KMS-11 (cell line): Measurements from ENCODE around the gene OTX2.

Source experiments
- H2AFZ ChIP-seq: fragments of 200-600 bp; sonication (generic); 2 replicates; pipeline ENCODE4 v1.6.1; 2016; ENCODE audit warnings: antibody characterized with exemption, mixed run types, low read depth
- H3K27ac ChIP-seq: fragments of 200-600 bp; sonication (generic); 2 replicates; pipeline ENCODE4 v1.6.1; 2016; ENCODE audit warnings: mild to moderate bottlenecking, mixed run types
- H3K27me3 ChIP-seq: fragments of 200-600 bp; sonication (generic); 2 replicates; pipeline ENCODE4 v1.6.1; 2017; ENCODE audit warnings: mild to moderate bottlenecking, low read depth, mixed run types, moderate library complexity; ENCODE audit not compliant: insufficient read depth
- H3K36me3 ChIP-seq: fragments of 200-600 bp; sonication (generic); 2 replicates; pipeline ENCODE4 v1.6.1; 2017; ENCODE audit warnings: mild to moderate bottlenecking, mixed run types; ENCODE audit not compliant: insufficient read depth
- H3K4me1 ChIP-seq: fragments of 200-600 bp; sonication (generic); 2 replicates; pipeline ENCODE4 v1.6.1; 2016; ENCODE audit warnings: mild to moderate bottlenecking, low read depth, mixed run types; ENCODE audit not compliant: poor library complexity, severe bottlenecking
- H3K4me2 ChIP-seq: fragments of 200-600 bp; sonication (generic); 2 replicates; pipeline ENCODE4 v1.7.0; 2016; ENCODE audit warnings: mild to moderate bottlenecking, mixed run types
- H3K4me3 ChIP-seq: fragments of 200-600 bp; sonication (generic); IDR thresholded peaks from 2 replicates; pipeline ENCODE4 v1.6.1; 2017; ENCODE audit warnings: low read depth, low read length, mixed read lengths; ENCODE audit not compliant: insufficient read depth
- H3K79me2 ChIP-seq: fragments of 200-600 bp; sonication (generic); 2 replicates; pipeline ENCODE4 v1.6.1; 2016; ENCODE audit warnings: low read depth, mixed run types; ENCODE audit not compliant: insufficient read depth
- H3K9ac ChIP-seq: fragments of 200-600 bp; sonication (generic); 2 replicates; pipeline ENCODE4 v1.6.1; 2016; ENCODE audit warnings: mild to moderate bottlenecking, mixed run types
- H4K20me1 ChIP-seq: fragments of 200-600 bp; sonication (generic); 2 replicates; pipeline ENCODE4 v1.6.1; 2016; ENCODE audit warnings: mild to moderate bottlenecking, mixed run types; ENCODE audit not compliant: insufficient read depth
- TF ChIP-seq, protein P1 (sequence below): fragments of 200-600 bp; sonication (generic); conservative IDR thresholded peaks from 2 replicates; pipeline ENCODE4 v1.6.1; 2017; ENCODE audit warnings: low read depth, mild to moderate bottlenecking, antibody characterized with exemption, low read length, moderate library complexity, mixed read lengths

The OTX2 gene

GRCh38 chr14:56805992-56806727 is 4.1 kb downstream of the OTX2 start:
- H3K4me1 ChIP-seq = no peaks in the 10 kb centered on the region
- no peak overlapping the region for H3K9ac ChIP-seq
- no peaks in the 10 kb centered on the region for H3K36me3 ChIP-seq
- no peaks in the 10 kb centered on the region for H4K20me1 ChIP-seq
- no peaks in the 10 kb centered on the region for H3K27me3 ChIP-seq
- no peak overlapping the region for H3K4me3 ChIP-seq
- no peak overlapping the region for H3K27ac ChIP-seq
- TF ChIP-seq, protein P1, sequence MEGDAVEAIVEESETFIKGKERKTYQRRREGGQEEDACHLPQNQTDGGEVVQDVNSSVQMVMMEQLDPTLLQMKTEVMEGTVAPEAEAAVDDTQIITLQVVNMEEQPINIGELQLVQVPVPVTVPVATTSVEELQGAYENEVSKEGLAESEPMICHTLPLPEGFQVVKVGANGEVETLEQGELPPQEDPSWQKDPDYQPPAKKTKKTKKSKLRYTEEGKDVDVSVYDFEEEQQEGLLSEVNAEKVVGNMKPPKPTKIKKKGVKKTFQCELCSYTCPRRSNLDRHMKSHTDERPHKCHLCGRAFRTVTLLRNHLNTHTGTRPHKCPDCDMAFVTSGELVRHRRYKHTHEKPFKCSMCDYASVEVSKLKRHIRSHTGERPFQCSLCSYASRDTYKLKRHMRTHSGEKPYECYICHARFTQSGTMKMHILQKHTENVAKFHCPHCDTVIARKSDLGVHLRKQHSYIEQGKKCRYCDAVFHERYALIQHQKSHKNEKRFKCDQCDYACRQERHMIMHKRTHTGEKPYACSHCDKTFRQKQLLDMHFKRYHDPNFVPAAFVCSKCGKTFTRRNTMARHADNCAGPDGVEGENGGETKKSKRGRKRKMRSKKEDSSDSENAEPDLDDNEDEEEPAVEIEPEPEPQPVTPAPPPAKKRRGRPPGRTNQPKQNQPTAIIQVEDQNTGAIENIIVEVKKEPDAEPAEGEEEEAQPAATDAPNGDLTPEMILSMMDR = no peak
- H3K4me2 ChIP-seq = no peak overlapping the region
- H2AFZ ChIP-seq = no peak overlapping the region
- H3K79me2 ChIP-seq = no peaks in the 10 kb centered on the region

DNA sequence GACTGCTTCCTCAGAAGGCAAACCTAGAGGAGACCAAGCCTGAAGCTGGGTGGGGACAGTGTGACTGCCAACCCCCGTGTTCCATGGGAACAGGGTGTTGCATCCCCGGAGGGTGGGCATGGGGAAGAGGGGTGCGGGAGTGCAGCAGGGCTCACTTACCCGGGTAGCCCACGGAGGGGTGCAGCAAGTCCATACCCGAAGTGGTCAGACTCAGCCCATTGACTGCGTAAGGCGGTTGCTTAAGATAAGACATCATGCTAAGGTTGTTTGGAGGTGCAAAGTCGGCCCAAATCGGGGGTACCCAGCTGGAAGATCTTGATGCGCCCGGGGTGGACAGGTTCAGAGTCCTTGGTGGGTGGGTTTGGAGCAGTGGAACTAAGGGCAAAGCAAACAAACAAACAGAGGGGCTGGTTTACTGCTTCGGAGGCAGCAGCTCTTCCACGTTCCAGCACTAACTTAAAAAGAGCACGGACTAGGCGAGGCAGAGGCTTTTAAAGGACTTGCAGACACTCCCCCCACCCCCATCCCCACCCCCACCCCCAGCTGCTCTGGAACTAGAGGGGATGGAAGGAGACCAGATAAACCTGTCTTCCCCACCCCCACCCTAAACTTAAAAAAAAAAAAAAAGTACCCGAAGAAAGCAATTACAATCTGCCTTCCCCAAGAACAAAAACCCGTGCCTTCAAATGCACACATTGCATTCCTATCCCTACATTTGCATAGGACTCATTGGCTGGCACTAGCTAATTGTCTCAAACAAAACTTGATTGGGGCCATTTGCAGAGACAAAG is 4.9 kb downstream of the OTX2 start:
- Histone ChIP-seq H3K4me3 (no peak overlapping the region), H3K27ac (no peak overlapping the region), H3K27me3 (no peaks in the 10 kb centered on the region), H3K9ac (no peak overlapping the region), H3K36me3 (no peaks in the 10 kb centered on the region), H3K4me2 (no peak overlapping the region), H3K4me1 (no peaks in the 10 kb centered on the region), H4K20me1 (no peaks in the 10 kb centered on the region), H3K79me2 (no peaks in the 10 kb centered on the region), H2AFZ (no peak overlapping the region)
- TF ChIP-seq, protein P1 = no peak

- no peak overlapping the region for H3K9ac ChIP-seq
- no peak overlapping the region for H2AFZ ChIP-seq
- no peak overlapping the region for H3K4me3 ChIP-seq
- no peaks in the 10 kb centered on the region for H3K4me1 ChIP-seq
- H3K79me2 ChIP-seq = no peaks in the 10 kb centered on the region
- H4K20me1 ChIP-seq = no peaks in the 10 kb centered on the region
- H3K36me3 ChIP-seq = no peaks in the 10 kb centered on the region
- no peak overlapping the region for H3K27ac ChIP-seq
- no peaks in the 10 kb centered on the region for H3K27me3 ChIP-seq
- TF ChIP-seq, protein P1 = no peak
- no peak overlapping the region for H3K4me2 ChIP-seq
Measured at GRCh38 chr14:56803816-56804535, 6.3 kb downstream of the OTX2 start.

GRCh38 chr14:56801920-56802319 is 8.4 kb downstream of the OTX2 start:
- no peak overlapping the region for H2AFZ ChIP-seq
- H3K4me2 ChIP-seq = no peak overlapping the region
- TF ChIP-seq, protein P1 = no peak
- no peaks in the 10 kb centered on the region for H3K79me2 ChIP-seq
- no peaks in the 10 kb centered on the region for H3K27me3 ChIP-seq
- no peaks in the 10 kb centered on the region for H3K4me1 ChIP-seq
- no peak overlapping the region for H3K4me3 ChIP-seq
- H3K36me3 ChIP-seq = no peaks in the 10 kb centered on the region
- H3K27ac ChIP-seq = no peak overlapping the region
- no peaks in the 10 kb centered on the region for H4K20me1 ChIP-seq
- no peak overlapping the region for H3K9ac ChIP-seq
